ENCODE results near the gene SH3PXD2A. TPM values are rescaled to one million over a fixed set of nuclear protein-coding genes. Genes with fewer than 3 reads are reported as not detected.
A peak's percentile ranks its signal among the peaks of the same experiment; 100 is the strongest.

Gene SH3PXD2A
- total and polyA plus RNA-seq, 4 experiments from 2014 or later: 0.39 to 17.5 (median 8.9) TPM

- no peak overlapping the region for H3K27ac ChIP-seq (ENCODE audit: low read depth, low read length)
- H3K4me1 Mint-ChIP-seq: peaks cover 0 to 11% (median 4%) of the 10 kb centered on the region in 4 donors
- H3K4me1 ChIP-seq (ENCODE audit: insufficient read depth, low read length): peaks cover 2% of the 10 kb centered on the region
- no peak for DNase-seq
- no peaks in the 10 kb centered on the region for H3K36me3 Mint-ChIP-seq
- no peaks in the 10 kb centered on the region for H3K9me3 ChIP-seq (ENCODE audit: control insufficient read depth in 1 of 2, low read length in 2 of 2)
- no peaks in the 10 kb centered on the region for H3K36me3 ChIP-seq (ENCODE audit: insufficient read depth, low read length)
- CTCF ChIA-PET (ENCODE audit: partially characterized antibody): no interaction called here
- H3K4me3 Mint-ChIP-seq: no peak overlapping the region
- H3K27ac Mint-ChIP-seq: no peak overlapping the region
- no peaks in the 10 kb centered on the region for H3K9me3 Mint-ChIP-seq
- POLR2A ChIA-PET (ENCODE audit: partially characterized antibody): no interaction called here
- no peaks in the 10 kb centered on the region for H3K27me3 ChIP-seq (ENCODE audit: insufficient read depth, low read length)
- peaks cover 0 to 7% of the 10 kb centered on the region in 2 donors for H3K27me3 Mint-ChIP-seq
- intact Hi-C loops (cut with micrococcal nuclease): no loop called here
- no peak overlapping the region for H3K4me3 ChIP-seq (ENCODE audit: low read length in 2 of 2)
Measured at GRCh38 chr10:103548006-103548405, 307.4 kb downstream of the SH3PXD2A start.

GRCh38 chr10:103547391-103547946 is 307.9 kb downstream of the SH3PXD2A start:
- no peak overlapping the region for H3K27ac ChIP-seq (ENCODE audit: low read depth, low read length)
- H3K4me1 Mint-ChIP-seq: peaks cover 3 to 12% (median 9%) of the 10 kb centered on the region in 4 donors
- peaks cover 7% of the 10 kb centered on the region for H3K4me1 ChIP-seq (ENCODE audit: insufficient read depth, low read length)
- ChIA-PET CTCF (ENCODE audit: partially characterized antibody) (interaction anchor here (0.7 to 1.6 kb wide), 2 partner anchors 42 to 131 kb away, joined by 3 to 4 read pairs; no protein-coding TSS in a partner anchor), POLR2A (ENCODE audit: partially characterized antibody) (no interaction called here)
- no peak overlapping the region for H3K4me3 Mint-ChIP-seq
- no peaks in the 10 kb centered on the region for H3K9me3 ChIP-seq (ENCODE audit: control insufficient read depth in 1 of 2, low read length in 2 of 2)
- intact Hi-C loops (cut with micrococcal nuclease): no loop called here
- H3K27me3 Mint-ChIP-seq: peaks cover 0 to 3% of the 10 kb centered on the region in 2 donors
- no peak for DNase-seq
- no peaks in the 10 kb centered on the region for H3K27me3 ChIP-seq (ENCODE audit: insufficient read depth, low read length)
- no peak overlapping the region for H3K27ac Mint-ChIP-seq
- no peaks in the 10 kb centered on the region for H3K36me3 ChIP-seq (ENCODE audit: insufficient read depth, low read length)
- H3K9me3 Mint-ChIP-seq: no peaks in the 10 kb centered on the region
- H3K4me3 ChIP-seq (ENCODE audit: low read length in 2 of 2): no peak overlapping the region
- no peaks in the 10 kb centered on the region for H3K36me3 Mint-ChIP-seq

DNA sequence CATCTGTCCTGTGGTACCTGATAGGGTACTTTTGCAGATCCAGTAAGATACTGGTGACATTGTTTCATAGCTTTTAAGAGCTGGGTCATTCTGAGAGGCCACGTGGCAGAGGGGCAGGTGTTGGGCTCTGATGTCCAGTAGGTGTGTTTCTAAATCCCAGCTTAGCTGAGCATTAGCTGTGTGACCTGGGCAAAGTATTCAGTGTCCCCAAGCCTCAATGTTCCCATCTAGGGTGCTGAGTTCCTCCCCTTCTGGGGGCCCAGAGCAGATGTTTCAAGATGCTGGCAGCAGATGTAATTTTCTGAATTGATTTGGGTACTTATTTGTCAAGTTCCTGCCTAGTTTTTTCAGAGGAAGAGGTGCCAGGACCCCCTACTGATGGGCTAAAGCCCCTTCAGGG is 309.0 kb downstream of the SH3PXD2A start:
- ChIA-PET POLR2A (ENCODE audit: partially characterized antibody) (no interaction called here), CTCF (ENCODE audit: partially characterized antibody) (interaction anchor here (1.6 kb wide), 1 partner anchor 130 kb away, joined by 4 read pairs; no protein-coding TSS in a partner anchor)
- no peaks in the 10 kb centered on the region for H3K27me3 ChIP-seq (ENCODE audit: insufficient read depth, low read length)
- no peaks in the 10 kb centered on the region for H3K27me3 Mint-ChIP-seq
- H3K4me3 Mint-ChIP-seq: no peak overlapping the region
- H3K4me3 ChIP-seq (ENCODE audit: low read length in 2 of 2): no peak overlapping the region
- H3K9me3 ChIP-seq (ENCODE audit: control insufficient read depth in 1 of 2, low read length in 2 of 2): no peaks in the 10 kb centered on the region
- no peak overlapping the region for H3K27ac ChIP-seq (ENCODE audit: low read depth, low read length)
- H3K4me1 Mint-ChIP-seq: peaks cover 3 to 17% (median 8%) of the 10 kb centered on the region in 4 donors
- H3K36me3 ChIP-seq (ENCODE audit: insufficient read depth, low read length): no peaks in the 10 kb centered on the region
- H3K27ac Mint-ChIP-seq: no peak overlapping the region
- no peak for DNase-seq
- H3K36me3 Mint-ChIP-seq: no peaks in the 10 kb centered on the region
- H3K9me3 Mint-ChIP-seq: no peaks in the 10 kb centered on the region
- H3K4me1 ChIP-seq (ENCODE audit: insufficient read depth, low read length): peaks cover 9% of the 10 kb centered on the region
- intact Hi-C loops (cut with micrococcal nuclease): no loop called here

- H3K9me3 Mint-ChIP-seq: no peaks in the 10 kb centered on the region
- Histone ChIP-seq H3K27me3 (ENCODE audit: insufficient read depth, low read length) (no peaks in the 10 kb centered on the region), H3K36me3 (ENCODE audit: insufficient read depth, low read length) (no peaks in the 10 kb centered on the region), H3K9me3 (ENCODE audit: control insufficient read depth in 1 of 2, low read length in 2 of 2) (no peaks in the 10 kb centered on the region), H3K4me3 (ENCODE audit: low read length in 2 of 2) (no peak overlapping the region), H3K4me1 (ENCODE audit: insufficient read depth, low read length) (peaks cover 9% of the 10 kb centered on the region), H3K27ac (ENCODE audit: low read depth, low read length) (no peak overlapping the region)
- ChIA-PET POLR2A (ENCODE audit: partially characterized antibody) (no interaction called here), CTCF (ENCODE audit: partially characterized antibody) (interaction anchor here (1.0 to 1.6 kb wide), 2 partner anchors 10 to 129 kb away, joined by 4 to 6 read pairs; no protein-coding TSS in a partner anchor)
- H3K27me3 Mint-ChIP-seq: peaks cover 3% of the 10 kb centered on the region in 2 donors
- intact Hi-C loops (cut with micrococcal nuclease): no loop called here
- H3K4me1 Mint-ChIP-seq: peaks cover 3 to 17% (median 8%) of the 10 kb centered on the region in 4 donors
- no peak overlapping the region for H3K27ac Mint-ChIP-seq
- DNase-seq: no peak
- no peaks in the 10 kb centered on the region for H3K36me3 Mint-ChIP-seq
- no peak overlapping the region for H3K4me3 Mint-ChIP-seq
Measured at GRCh38 chr10:103545771-103546281, 309.6 kb downstream of the SH3PXD2A start.

GRCh38 chr10:103545366-103545765 is 310.0 kb downstream of the SH3PXD2A start:
- Histone ChIP-seq H3K36me3 (ENCODE audit: insufficient read depth, low read length) (no peaks in the 10 kb centered on the region), H3K4me3 (ENCODE audit: low read length in 2 of 2) (no peak overlapping the region), H3K27ac (ENCODE audit: low read depth, low read length) (no peak overlapping the region), H3K4me1 (ENCODE audit: insufficient read depth, low read length) (peaks cover 9% of the 10 kb centered on the region), H3K9me3 (ENCODE audit: control insufficient read depth in 1 of 2, low read length in 2 of 2) (no peaks in the 10 kb centered on the region), H3K27me3 (ENCODE audit: insufficient read depth, low read length) (no peaks in the 10 kb centered on the region)
- Mint-ChIP-seq H3K9me3 (no peaks in the 10 kb centered on the region), H3K4me1 (peaks cover 3 to 17% (median 8%) of the 10 kb centered on the region in 4 donors), H3K4me3 (no peak overlapping the region), H3K27me3 (peaks cover 3 to 5% of the 10 kb centered on the region in 2 donors), H3K27ac (no peak overlapping the region), H3K36me3 (no peaks in the 10 kb centered on the region)
- ChIA-PET CTCF (ENCODE audit: partially characterized antibody) (interaction anchor here (1.0 kb wide), 1 partner anchor 9 kb away, joined by 6 read pairs; no protein-coding TSS in a partner anchor), POLR2A (ENCODE audit: partially characterized antibody) (no interaction called here)
- intact Hi-C loops (cut with micrococcal nuclease): no loop called here
- DNase-seq: no peak

GRCh38 chr10:103544657-103545310 is 310.6 kb downstream of the SH3PXD2A start:
- Histone ChIP-seq H3K27me3 (ENCODE audit: insufficient read depth, low read length) (no peaks in the 10 kb centered on the region), H3K4me1 (ENCODE audit: insufficient read depth, low read length) (peaks cover 9% of the 10 kb centered on the region), H3K36me3 (ENCODE audit: insufficient read depth, low read length) (no peaks in the 10 kb centered on the region), H3K27ac (ENCODE audit: low read depth, low read length) (no peak overlapping the region), H3K9me3 (ENCODE audit: control insufficient read depth in 1 of 2, low read length in 2 of 2) (no peaks in the 10 kb centered on the region), H3K4me3 (ENCODE audit: low read length in 2 of 2) (no peak overlapping the region)
- CTCF ChIA-PET (ENCODE audit: partially characterized antibody): interaction anchor here (1.0 kb wide), 1 partner anchor 9 kb away, joined by 6 read pairs; no protein-coding TSS in a partner anchor
- no peaks in the 10 kb centered on the region for H3K36me3 Mint-ChIP-seq
- H3K27me3 Mint-ChIP-seq: peaks cover 4 to 5% of the 10 kb centered on the region in 2 donors
- no peak overlapping the region for H3K4me3 Mint-ChIP-seq
- H3K27ac Mint-ChIP-seq: peak overlapping the region in 1 of 7 donors; percentile 66
- POLR2A ChIA-PET (ENCODE audit: partially characterized antibody): no interaction called here
- intact Hi-C loops (cut with micrococcal nuclease): loop anchor here (5.0 kb wide), 1 partner anchor 143 kb away; no protein-coding TSS in a partner anchor
- DNase-seq: no peak
- H3K4me1 Mint-ChIP-seq: peaks cover 3 to 17% (median 8%) of the 10 kb centered on the region in 4 donors
- H3K9me3 Mint-ChIP-seq: no peaks in the 10 kb centered on the region
